ENCODE results near the gene NEURL1B. TPM values are rescaled to one million over a fixed set of nuclear protein-coding genes. Genes with fewer than 3 reads are reported as not detected.

NEURL1B gene, protein sequence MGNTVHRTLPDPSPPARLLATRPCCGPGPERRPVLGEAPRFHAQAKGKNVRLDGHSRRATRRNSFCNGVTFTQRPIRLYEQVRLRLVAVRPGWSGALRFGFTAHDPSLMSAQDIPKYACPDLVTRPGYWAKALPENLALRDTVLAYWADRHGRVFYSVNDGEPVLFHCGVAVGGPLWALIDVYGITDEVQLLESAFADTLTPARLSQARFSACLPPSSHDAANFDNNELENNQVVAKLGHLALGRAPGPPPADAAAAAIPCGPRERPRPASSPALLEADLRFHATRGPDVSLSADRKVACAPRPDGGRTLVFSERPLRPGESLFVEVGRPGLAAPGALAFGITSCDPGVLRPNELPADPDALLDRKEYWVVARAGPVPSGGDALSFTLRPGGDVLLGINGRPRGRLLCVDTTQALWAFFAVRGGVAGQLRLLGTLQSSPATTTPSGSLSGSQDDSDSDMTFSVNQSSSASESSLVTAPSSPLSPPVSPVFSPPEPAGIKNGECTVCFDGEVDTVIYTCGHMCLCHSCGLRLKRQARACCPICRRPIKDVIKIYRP
- total RNA-seq = 10 to 100 TPM in 1 of 2 donors, 1 to 10 TPM in 1; 9.9 to 12.2 TPM

DNA sequence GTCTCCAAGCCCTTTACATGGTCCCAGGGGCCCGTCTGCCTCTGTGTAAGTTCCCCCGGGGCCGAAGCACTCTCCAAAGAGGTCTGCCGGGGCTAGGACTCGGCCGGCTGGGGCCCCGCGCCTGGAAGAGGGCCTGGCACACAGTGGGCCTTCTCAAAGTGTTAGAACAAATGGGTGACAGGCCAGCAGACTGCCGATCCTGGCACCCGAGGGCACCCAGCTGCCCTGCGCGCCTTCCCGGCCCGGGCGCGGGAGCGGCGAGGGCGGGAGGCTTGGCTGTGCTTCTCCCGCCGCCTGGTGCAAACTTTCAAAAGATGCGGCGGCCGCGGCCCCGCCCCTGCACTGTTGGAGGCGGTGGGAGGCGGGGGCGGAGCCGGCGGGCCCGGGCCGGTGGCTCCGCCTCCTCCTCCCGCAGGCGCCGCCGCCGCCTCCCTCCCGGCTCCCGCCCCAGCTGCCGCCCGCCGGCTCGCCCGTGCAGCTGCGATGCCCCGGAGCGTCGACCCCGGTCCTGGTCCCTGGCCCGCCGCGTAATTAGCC, at the start of gene NEURL1B:
Gene NEURL1B, plus strand, starts transcription at position 442 of the 537 bp plus-strand sequence. CDS start 144 bp downstream, outside the sequence.
- DNase-seq (peak; percentile 74 to 87 (median 77)), ATAC-seq (peak; percentile 86)
- Histone ChIP-seq H3K27me3 (no peaks in the 10 kb centered on the region), H3K36me3 (replicated peaks in 1 of 2; ENCODE audit: insufficient read depth in 1 of 2, low read depth in 2 of 2) (no peaks in the 10 kb centered on the region), H3K9me3 (no peaks in the 10 kb centered on the region), H3K4me1 (peaks cover 17% of the 10 kb centered on the region), H3K27ac (peak within 1 kb of the TSS; percentile 13 to 64 (median 44)), H3K4me3 (peak within 1 kb of the TSS; percentile 30 to 50)
- intact Hi-C loops (cut with DNase I) = no loop called here
- TF ChIP-seq, protein P1, sequence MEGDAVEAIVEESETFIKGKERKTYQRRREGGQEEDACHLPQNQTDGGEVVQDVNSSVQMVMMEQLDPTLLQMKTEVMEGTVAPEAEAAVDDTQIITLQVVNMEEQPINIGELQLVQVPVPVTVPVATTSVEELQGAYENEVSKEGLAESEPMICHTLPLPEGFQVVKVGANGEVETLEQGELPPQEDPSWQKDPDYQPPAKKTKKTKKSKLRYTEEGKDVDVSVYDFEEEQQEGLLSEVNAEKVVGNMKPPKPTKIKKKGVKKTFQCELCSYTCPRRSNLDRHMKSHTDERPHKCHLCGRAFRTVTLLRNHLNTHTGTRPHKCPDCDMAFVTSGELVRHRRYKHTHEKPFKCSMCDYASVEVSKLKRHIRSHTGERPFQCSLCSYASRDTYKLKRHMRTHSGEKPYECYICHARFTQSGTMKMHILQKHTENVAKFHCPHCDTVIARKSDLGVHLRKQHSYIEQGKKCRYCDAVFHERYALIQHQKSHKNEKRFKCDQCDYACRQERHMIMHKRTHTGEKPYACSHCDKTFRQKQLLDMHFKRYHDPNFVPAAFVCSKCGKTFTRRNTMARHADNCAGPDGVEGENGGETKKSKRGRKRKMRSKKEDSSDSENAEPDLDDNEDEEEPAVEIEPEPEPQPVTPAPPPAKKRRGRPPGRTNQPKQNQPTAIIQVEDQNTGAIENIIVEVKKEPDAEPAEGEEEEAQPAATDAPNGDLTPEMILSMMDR (IDR thresholded peaks at IDR 0.05) = no peak
- TF ChIP-seq POLR2A (IDR thresholded peaks at IDR 0.05) = no peak
- WGBS, 2 donors = 0% methylated on average over 3 to 31 of the region's 54 CpGs

DNA sequence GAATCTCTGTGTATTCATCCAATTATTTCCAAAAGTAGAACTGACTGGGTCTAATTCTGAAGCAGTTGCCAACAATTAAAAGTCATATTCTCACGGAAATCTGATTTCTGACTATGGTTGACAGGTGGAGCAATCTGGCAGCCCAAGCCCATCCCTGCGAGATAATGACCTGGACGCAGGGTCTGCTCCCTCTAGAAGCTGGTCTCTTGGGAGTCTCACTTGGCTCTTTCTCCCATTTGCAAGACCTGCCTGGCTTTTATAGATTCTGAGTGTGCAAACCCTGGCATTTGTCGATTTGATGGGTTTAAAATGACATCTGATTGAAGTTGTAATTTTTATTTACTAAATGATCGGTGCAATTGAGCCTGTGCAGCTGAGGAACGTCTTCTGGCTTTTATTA, 49.4 kb upstream of the NEURL1B start:
- Histone ChIP-seq H3K4me3 (no peak overlapping the region), H3K4me1 (no peaks in the 10 kb centered on the region), H3K27ac (no peak overlapping the region), H3K27me3 (no peaks in the 10 kb centered on the region), H3K9me3 (no peaks in the 10 kb centered on the region), H3K36me3 (replicated peaks in 1 of 2; ENCODE audit: insufficient read depth in 1 of 2, low read depth in 2 of 2) (no peaks in the 10 kb centered on the region)
- no peak for DNase-seq
- intact Hi-C loops (cut with DNase I) = no loop called here
- TF ChIP-seq, protein P1 (IDR thresholded peaks at IDR 0.05) = no peak
- TF ChIP-seq POLR2A (IDR thresholded peaks at IDR 0.05) = no peak
- WGBS, 2 donors = 74 to 83% methylated on average over 6 of the region's 6 CpGs
- ATAC-seq = no peak

DNA sequence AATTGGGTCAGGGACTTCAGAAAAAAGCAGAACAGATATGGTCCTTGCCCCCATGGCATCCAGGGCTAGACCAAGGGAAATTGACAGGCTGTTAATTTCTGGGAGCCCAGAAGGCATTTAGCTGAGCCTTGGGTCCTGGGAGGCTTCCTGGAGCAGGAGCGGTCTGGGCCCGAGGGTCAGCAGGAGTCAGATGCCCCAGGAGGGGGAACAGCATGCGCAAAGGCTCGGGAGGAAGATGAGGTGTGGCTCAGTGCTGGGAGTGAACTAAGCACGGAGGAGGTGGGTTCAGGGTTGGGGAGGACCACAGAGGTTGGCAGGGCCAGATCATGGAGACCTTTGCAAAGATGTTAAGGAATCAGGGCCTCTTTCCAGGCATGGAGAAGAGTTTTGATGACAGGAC, 48.2 kb upstream of the NEURL1B start:
- Histone ChIP-seq H3K27ac (no peak overlapping the region), H3K27me3 (no peaks in the 10 kb centered on the region), H3K36me3 (replicated peaks in 1 of 2; ENCODE audit: insufficient read depth in 1 of 2, low read depth in 2 of 2) (no peaks in the 10 kb centered on the region), H3K4me1 (no peaks in the 10 kb centered on the region), H3K9me3 (no peaks in the 10 kb centered on the region), H3K4me3 (no peak overlapping the region)
- TF ChIP-seq, protein P1 (IDR thresholded peaks at IDR 0.05) = no peak
- TF ChIP-seq POLR2A (IDR thresholded peaks at IDR 0.05) = no peak
- ATAC-seq (no peak), DNase-seq (no peak)
- intact Hi-C loops (cut with DNase I) = no loop called here
- 82 to 90% methylated on average over 5 of the region's 5 CpGs for WGBS, 2 donors

DNA sequence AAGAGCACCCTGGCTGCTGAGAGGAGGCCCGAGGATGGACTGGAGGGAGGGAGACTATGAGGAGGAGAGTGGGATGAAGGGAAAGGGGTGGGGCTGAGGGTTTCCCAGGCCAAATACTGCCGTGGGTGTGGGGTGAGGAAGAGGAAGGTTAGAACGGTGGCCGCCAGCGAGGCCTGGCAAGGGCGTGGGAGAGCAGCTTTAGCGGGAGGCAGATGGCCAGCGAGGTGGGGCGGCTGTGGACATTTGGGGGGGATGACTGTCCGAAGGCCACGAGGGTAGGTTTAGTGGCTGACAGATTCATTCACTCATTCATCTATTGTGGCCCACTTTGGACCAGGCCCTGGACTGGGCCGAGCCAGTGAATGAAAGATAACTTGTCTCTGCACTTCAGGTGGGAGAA, 47.8 kb upstream of the NEURL1B start:
- no peak overlapping the region for H3K4me3 ChIP-seq
- DNase-seq = no peak
- H3K36me3 ChIP-seq (replicated peaks in 1 of 2; ENCODE audit: insufficient read depth in 1 of 2, low read depth in 2 of 2) = no peaks in the 10 kb centered on the region
- H3K4me1 ChIP-seq = no peaks in the 10 kb centered on the region
- 85 to 86% methylated on average over 12 of the region's 12 CpGs for WGBS, 2 donors
- no peaks in the 10 kb centered on the region for H3K27me3 ChIP-seq
- H3K27ac ChIP-seq = no peak overlapping the region
- intact Hi-C loops (cut with DNase I) = no loop called here
- no peaks in the 10 kb centered on the region for H3K9me3 ChIP-seq
- ATAC-seq = no peak
- TF ChIP-seq POLR2A (IDR thresholded peaks at IDR 0.05) = no peak
- TF ChIP-seq, protein P1 (IDR thresholded peaks at IDR 0.05) = no peak

Data from body of pancreas (tissue), 4 donors.